Measurements from ENCODE around the gene PRRG4.
A peak's percentile ranks its signal among the peaks of the same experiment; 100 is the strongest.

The PRRG4 gene

DNA sequence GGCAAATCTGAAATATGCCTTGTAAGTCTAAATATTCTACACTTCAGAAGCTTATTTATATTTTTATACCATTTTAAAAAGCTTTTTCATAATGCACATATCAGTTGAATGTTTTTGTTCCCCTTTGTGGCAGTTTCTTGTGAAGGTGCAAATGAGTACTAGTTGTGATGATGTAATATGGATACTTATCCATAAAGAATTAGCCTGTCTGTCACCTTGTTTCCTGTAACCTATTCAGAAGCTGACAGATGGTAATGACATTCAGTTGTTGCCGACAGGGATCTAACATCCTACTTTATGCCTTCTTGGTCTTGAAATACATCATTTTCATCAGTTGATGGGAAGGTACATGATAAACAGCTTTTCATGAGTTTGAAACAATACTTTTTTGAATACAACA lies 65.7 kb downstream of the PRRG4 start:
- Histone ChIP-seq H3K4me1 (ENCODE audit: control insufficient read depth, low read depth, low read length) (peaks cover 12% of the 10 kb centered on the region), H3K27me3 (ENCODE audit: insufficient read depth, low read length, poor library complexity) (no peaks in the 10 kb centered on the region), H3K9ac (ENCODE audit: low read length) (no peak overlapping the region), H3K18ac (ENCODE audit: low read length) (no peak overlapping the region), H2BK5ac (ENCODE audit: low read length) (no peak overlapping the region), H2BK120ac (ENCODE audit: low read depth, low read length) (no peak overlapping the region), H3K4me3 (ENCODE audit: low read length) (no peak overlapping the region), H3K23ac (ENCODE audit: low read length) (no peak overlapping the region), H2AK5ac (ENCODE audit: low read length) (no peak overlapping the region), H4K8ac (ENCODE audit: low read depth, low read length) (no peak overlapping the region), H3K4ac (ENCODE audit: low read depth, low read length) (no peak overlapping the region), H3K79me2 (ENCODE audit: control insufficient read depth, insufficient read depth, low read length) (peaks cover 65% of the 10 kb centered on the region), H3K56ac (ENCODE audit: low read length) (no peak overlapping the region), H2BK15ac (replicated peaks; ENCODE audit: low read depth) (no peak overlapping the region), H3K27ac (ENCODE audit: low read depth, low read length) (no peak overlapping the region), H3K36me3 (ENCODE audit: control insufficient read depth, insufficient read depth, low read length) (no peaks in the 10 kb centered on the region), H4K5ac (ENCODE audit: low read length) (no peak overlapping the region), H3K79me1 (ENCODE audit: low read length) (peaks cover 1% of the 10 kb centered on the region), H3K4me2 (ENCODE audit: low read length) (no peak overlapping the region)
- WGBS (ENCODE audit: extremely low coverage, insufficient coverage, low lambda C conversion rate): no CpG with 5 or more reads among the region's 1 CpG
- peak; percentile 79 for DNase-seq

GRCh38 chr11:32897103-32897502 lies 67.4 kb downstream of the PRRG4 start:
- Histone ChIP-seq H3K18ac (ENCODE audit: low read length) (no peak overlapping the region), H3K4me3 (ENCODE audit: low read length) (no peak overlapping the region), H3K27ac (ENCODE audit: low read depth, low read length) (no peak overlapping the region), H2BK5ac (ENCODE audit: low read length) (no peak overlapping the region), H2BK15ac (replicated peaks; ENCODE audit: low read depth) (no peak overlapping the region), H4K5ac (ENCODE audit: low read length) (no peak overlapping the region), H3K27me3 (ENCODE audit: insufficient read depth, low read length, poor library complexity) (no peaks in the 10 kb centered on the region), H3K23ac (ENCODE audit: low read length) (no peak overlapping the region), H3K36me3 (ENCODE audit: control insufficient read depth, insufficient read depth, low read length) (no peaks in the 10 kb centered on the region), H3K9ac (ENCODE audit: low read length) (no peak overlapping the region), H3K79me1 (ENCODE audit: low read length) (peaks cover 7% of the 10 kb centered on the region), H3K4me2 (ENCODE audit: low read length) (no peak overlapping the region), H2BK120ac (ENCODE audit: low read depth, low read length) (no peak overlapping the region), H3K4ac (ENCODE audit: low read depth, low read length) (no peak overlapping the region), H3K56ac (ENCODE audit: low read length) (no peak overlapping the region), H2AK5ac (ENCODE audit: low read length) (no peak overlapping the region), H3K79me2 (ENCODE audit: control insufficient read depth, insufficient read depth, low read length) (peaks cover 82% of the 10 kb centered on the region), H3K4me1 (ENCODE audit: control insufficient read depth, low read depth, low read length) (peaks cover 12% of the 10 kb centered on the region), H4K8ac (ENCODE audit: low read depth, low read length) (no peak overlapping the region)
- no peak for DNase-seq
- no CpG with 5 or more reads among the region's 1 CpG for WGBS (ENCODE audit: extremely low coverage, insufficient coverage, low lambda C conversion rate)

- no peaks in the 10 kb centered on the region for H3K36me3 ChIP-seq (ENCODE audit: control insufficient read depth, insufficient read depth, low read length)
These were observed 69.7 kb downstream of the PRRG4 start for GRCh38 chr11:32899438-32899837.

GRCh38 chr11:32902089-32902665 lies 72.5 kb downstream of the PRRG4 start:
- no peak overlapping the region for H2BK120ac ChIP-seq (ENCODE audit: low read depth, low read length)
- no peak overlapping the region for H3K9ac ChIP-seq (ENCODE audit: low read length)
- no peak overlapping the region for H3K4ac ChIP-seq (ENCODE audit: low read depth, low read length)
- H2AK5ac ChIP-seq (ENCODE audit: low read length): no peak overlapping the region
- H3K36me3 ChIP-seq (ENCODE audit: control insufficient read depth, insufficient read depth, low read length): no peaks in the 10 kb centered on the region
- H3K4me3 ChIP-seq (ENCODE audit: low read length): no peak overlapping the region
- H3K4me1 ChIP-seq (ENCODE audit: control insufficient read depth, low read depth, low read length): peaks cover 15% of the 10 kb centered on the region
- H3K23ac ChIP-seq (ENCODE audit: low read length): peak overlapping the region; percentile 16
- H2BK15ac ChIP-seq (replicated peaks; ENCODE audit: low read depth): no peak overlapping the region
- no peak overlapping the region for H3K27ac ChIP-seq (ENCODE audit: low read depth, low read length)
- peaks cover 9% of the 10 kb centered on the region for H3K79me1 ChIP-seq (ENCODE audit: low read length)
- H3K27me3 ChIP-seq (ENCODE audit: insufficient read depth, low read length, poor library complexity): no peaks in the 10 kb centered on the region
- no CpG with 5 or more reads among the region's 4 CpGs for WGBS (ENCODE audit: extremely low coverage, insufficient coverage, low lambda C conversion rate)
- no peak overlapping the region for H3K18ac ChIP-seq (ENCODE audit: low read length)
- H4K5ac ChIP-seq (ENCODE audit: low read length): no peak overlapping the region
- peaks cover 90% of the 10 kb centered on the region for H3K79me2 ChIP-seq (ENCODE audit: control insufficient read depth, insufficient read depth, low read length)
- DNase-seq: no peak
- no peak overlapping the region for H2BK5ac ChIP-seq (ENCODE audit: low read length)
- H3K4me2 ChIP-seq (ENCODE audit: low read length): no peak overlapping the region
- no peak overlapping the region for H3K56ac ChIP-seq (ENCODE audit: low read length)
- no peak overlapping the region for H4K8ac ChIP-seq (ENCODE audit: low read depth, low read length)

More at GRCh38 chr11:32899438-32899837, 69.7 kb downstream of the PRRG4 start:
- Histone ChIP-seq H4K5ac (ENCODE audit: low read length) (no peak overlapping the region), H3K4me1 (ENCODE audit: control insufficient read depth, low read depth, low read length) (peaks cover 15% of the 10 kb centered on the region), H3K27ac (ENCODE audit: low read depth, low read length) (no peak overlapping the region), H3K9ac (ENCODE audit: low read length) (no peak overlapping the region), H3K4me2 (ENCODE audit: low read length) (no peak overlapping the region), H3K79me2 (ENCODE audit: control insufficient read depth, insufficient read depth, low read length) (peaks cover 94% of the 10 kb centered on the region), H2BK120ac (ENCODE audit: low read depth, low read length) (no peak overlapping the region), H2BK15ac (replicated peaks; ENCODE audit: low read depth) (no peak overlapping the region), H3K4ac (ENCODE audit: low read depth, low read length) (no peak overlapping the region), H3K79me1 (ENCODE audit: low read length) (peaks cover 10% of the 10 kb centered on the region), H3K27me3 (ENCODE audit: insufficient read depth, low read length, poor library complexity) (no peaks in the 10 kb centered on the region), H4K8ac (ENCODE audit: low read depth, low read length) (no peak overlapping the region), H2BK5ac (ENCODE audit: low read length) (no peak overlapping the region), H3K4me3 (ENCODE audit: low read length) (no peak overlapping the region), H3K23ac (ENCODE audit: low read length) (no peak overlapping the region), H3K56ac (ENCODE audit: low read length) (no peak overlapping the region), H3K18ac (ENCODE audit: low read length) (no peak overlapping the region), H2AK5ac (ENCODE audit: low read length) (no peak overlapping the region)
- no peak for DNase-seq

GRCh38 chr11:32905028-32905667 lies 75.4 kb downstream of the PRRG4 start:
- DNase-seq: no peak
- H3K9ac ChIP-seq (ENCODE audit: low read length): no peak overlapping the region
- H3K79me1 ChIP-seq (ENCODE audit: low read length): peaks cover 9% of the 10 kb centered on the region
- H2AK5ac ChIP-seq (ENCODE audit: low read length): no peak overlapping the region
- no peaks in the 10 kb centered on the region for H3K27me3 ChIP-seq (ENCODE audit: insufficient read depth, low read length, poor library complexity)
- H4K8ac ChIP-seq (ENCODE audit: low read depth, low read length): no peak overlapping the region
- no peak overlapping the region for H3K4me2 ChIP-seq (ENCODE audit: low read length)
- no peak overlapping the region for H3K23ac ChIP-seq (ENCODE audit: low read length)
- no peak overlapping the region for H3K27ac ChIP-seq (ENCODE audit: low read depth, low read length)
- H3K4me1 ChIP-seq (ENCODE audit: control insufficient read depth, low read depth, low read length): peaks cover 8% of the 10 kb centered on the region
- no peak overlapping the region for H2BK120ac ChIP-seq (ENCODE audit: low read depth, low read length)
- no peak overlapping the region for H3K18ac ChIP-seq (ENCODE audit: low read length)
- H3K4ac ChIP-seq (ENCODE audit: low read depth, low read length): no peak overlapping the region
- no peak overlapping the region for H4K5ac ChIP-seq (ENCODE audit: low read length)
- no peak overlapping the region for H3K56ac ChIP-seq (ENCODE audit: low read length)
- H2BK5ac ChIP-seq (ENCODE audit: low read length): no peak overlapping the region
- no peak overlapping the region for H3K4me3 ChIP-seq (ENCODE audit: low read length)
- no CpG with 5 or more reads among the region's 3 CpGs for WGBS (ENCODE audit: extremely low coverage, insufficient coverage, low lambda C conversion rate)
- H3K36me3 ChIP-seq (ENCODE audit: control insufficient read depth, insufficient read depth, low read length): no peaks in the 10 kb centered on the region
- no peak overlapping the region for H2BK15ac ChIP-seq (replicated peaks; ENCODE audit: low read depth)
- H3K79me2 ChIP-seq (ENCODE audit: control insufficient read depth, insufficient read depth, low read length): peaks cover 88% of the 10 kb centered on the region
